Endodermal cell (in vitro differentiated cells): ENCODE measurements around the gene SCARF1. TPM values are rescaled to one million over a fixed set of nuclear protein-coding genes. Genes with fewer than 3 reads are reported as not detected.
A peak's percentile ranks its signal among the peaks of the same experiment; 100 is the strongest.
"Not testable (repeated sequence)": the region's sequence is repeated elsewhere in the genome, so short reads cannot be mapped to it uniquely, and the experiment has no call there.

Experiments
- DNase-seq: peaks from one replicate; pipeline ENCODE4 v3.0.0-alpha.2; 2017
- H3K27ac ChIP-seq: 2 replicates; pipeline ENCODE4 v1.5.1; 2013; ENCODE audit warnings: mild to moderate bottlenecking, low read depth, low read length, moderate library complexity
- H3K27me3 ChIP-seq: 2 replicates; pipeline ENCODE4 v1.6.1; 2013; ENCODE audit warnings: mild to moderate bottlenecking, low read length, moderate library complexity; ENCODE audit not compliant: insufficient read depth, control insufficient read depth, poor library complexity, severe bottlenecking
- H3K36me3 ChIP-seq: 2 replicates; pipeline ENCODE4 v1.7.0; 2013; ENCODE audit warnings: mild to moderate bottlenecking, low read length, moderate library complexity; ENCODE audit not compliant: control insufficient read depth, insufficient read depth
- H3K4me1 ChIP-seq: one replicate; pipeline ENCODE4 v1.7.0; 2013; ENCODE audit warnings: low read length; ENCODE audit not compliant: control insufficient read depth, insufficient read depth
- H3K4me3 ChIP-seq: 2 replicates; pipeline ENCODE4 v1.5.1; 2013; ENCODE audit warnings: mild to moderate bottlenecking, low read length, moderate library complexity
- H3K9ac ChIP-seq: 2 replicates; pipeline ENCODE4 v1.6.1; 2013; ENCODE audit warnings: mild to moderate bottlenecking, low read length, moderate library complexity; ENCODE audit not compliant: poor library complexity, severe bottlenecking; ENCODE audit errors: extremely low read depth
- H3K9me3 ChIP-seq: 2 replicates; pipeline ENCODE4 v1.6.1; 2013; ENCODE audit warnings: mild to moderate bottlenecking, low read length, moderate library complexity; ENCODE audit not compliant: control insufficient read depth
- H3K27ac Mint-ChIP-seq: 2 replicates; pipeline ENCODE4 v1.8.0; 2020; ENCODE audit warnings: mixed read lengths
- H3K27me3 Mint-ChIP-seq: 2 replicates; pipeline ENCODE4 v1.8.0; 2021; ENCODE audit warnings: mild to moderate bottlenecking, mixed read lengths; ENCODE audit not compliant: insufficient read depth
- H3K36me3 Mint-ChIP-seq: 2 replicates; pipeline ENCODE4 v1.8.0; 2020; ENCODE audit warnings: low read depth, mixed read lengths
- H3K4me1 Mint-ChIP-seq: 2 replicates; pipeline ENCODE4 v1.8.0; 2020; ENCODE audit warnings: mixed read lengths
- H3K4me3 Mint-ChIP-seq: 2 replicates; pipeline ENCODE4 v1.8.0; 2020; ENCODE audit warnings: mild to moderate bottlenecking, moderate library complexity, mixed read lengths
- H3K9me3 Mint-ChIP-seq: 2 replicates; pipeline ENCODE4 v1.8.0; 2020; ENCODE audit warnings: mild to moderate bottlenecking, mixed read lengths
- CTCF ChIP-seq: fragments of 200-600 bp; sonication (generic); conservative IDR thresholded peaks from 2 replicates; pipeline ENCODE4 v1.5.0; 2021; ENCODE audit warnings: antibody characterized with exemption, mild to moderate bottlenecking
- WGBS, 2 experiments: methylation state at CpG; one replicate each; pipeline versions ENCODE4 v1.1.5 to v1.1.7; 2013; ENCODE audit warnings: missing lambda C conversion rate in 2 of 2, mixed read lengths in 1 of 2; ENCODE audit not compliant: insufficient coverage in 1 of 2, insufficient read length in 1 of 2; 5-methylcytosine and 5-hydroxymethylcytosine counted together
- total RNA-seq, 2 donors: library from RNA; stranded (reverse); fragmentation: NEBNext Ultra II Directional in 1 of 2; extraction: Animal tissue kit (Norgen Biotek cat#: 25700) in 1 of 2; gene quantifications; 2 replicates in 1 of 2; 3 replicates in 1 of 2; pipeline ENCODE4 v1.2.1, GENCODE V29; 2021

SCARF1 gene
- total RNA-seq, 2 donors from 2014 or later, result 0.75 to 0.89 TPM

GRCh38 chr17:1658100-1658499 lies 12.6 kb upstream of the SCARF1 start:
- Histone ChIP-seq H3K4me1 (no peaks in the 10 kb centered on the region), H3K27ac (no peak overlapping the region), H3K36me3 (peaks cover 93% of the 10 kb centered on the region), H3K4me3 (no peak overlapping the region), H3K9me3 (peaks cover 6% of the 10 kb centered on the region), H3K27me3 (no peaks in the 10 kb centered on the region), H3K9ac (no peak overlapping the region)
- Mint-ChIP-seq H3K36me3 (peaks cover 90% of the 10 kb centered on the region), H3K27ac (no peak overlapping the region), H3K27me3 (no peaks in the 10 kb centered on the region), H3K4me1 (no peaks in the 10 kb centered on the region), H3K9me3 (no peaks in the 10 kb centered on the region), H3K4me3 (no peak overlapping the region)
- no peak for DNase-seq
- no peak for TF ChIP-seq CTCF
- WGBS, 2 experiments, result 91 to 95% methylated on average over 9 of the region's 9 CpGs

- TF ChIP-seq CTCF, result no peak
- Mint-ChIP-seq H3K4me3 (no peak overlapping the region), H3K36me3 (peaks cover 73% of the 10 kb centered on the region), H3K9me3 (no peaks in the 10 kb centered on the region), H3K27ac (peak overlapping the region; percentile 9), H3K4me1 (peaks cover 3% of the 10 kb centered on the region), H3K27me3 (no peaks in the 10 kb centered on the region)
- no peak overlapping the region for H3K9ac ChIP-seq
- H3K36me3 ChIP-seq, result peaks cover 77% of the 10 kb centered on the region
- H3K9me3 ChIP-seq, result peaks cover 6% of the 10 kb centered on the region
- no peaks in the 10 kb centered on the region for H3K4me1 ChIP-seq
- H3K4me3 ChIP-seq, result no peak overlapping the region
- 96 to 97% methylated on average over 10 to 14 of the region's 14 CpGs for WGBS, 2 experiments
- H3K27ac ChIP-seq, result no peak overlapping the region
- no peak for DNase-seq
- no peaks in the 10 kb centered on the region for H3K27me3 ChIP-seq
Measured at GRCh38 chr17:1653735-1654134, 8.2 kb upstream of the SCARF1 start.

DNA sequence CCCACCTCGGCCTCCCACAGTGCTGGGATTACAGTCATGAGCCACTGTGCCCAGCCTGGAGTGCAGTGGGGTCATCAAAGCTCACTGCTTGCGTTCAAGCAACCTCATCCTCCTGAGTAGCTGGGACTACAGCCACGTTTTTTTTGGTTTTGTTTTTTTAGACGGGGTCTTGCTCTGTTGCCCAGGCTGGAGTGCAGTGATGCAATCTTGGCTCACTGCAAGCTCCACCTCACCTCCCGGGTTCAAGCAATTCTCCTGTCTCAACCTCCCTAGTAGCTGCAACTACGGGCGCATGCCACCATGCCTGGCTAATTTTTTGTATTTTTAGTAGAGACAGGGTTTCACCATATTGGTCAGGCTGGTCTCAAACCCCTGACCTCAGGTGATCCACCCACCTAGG lies 7.3 kb upstream of the SCARF1 start:
- not testable (repeated sequence) for H3K9me3 Mint-ChIP-seq, H3K4me1 ChIP-seq, H3K9me3 ChIP-seq, H3K27ac ChIP-seq, H3K4me3 Mint-ChIP-seq, H3K27me3 ChIP-seq, H3K9ac ChIP-seq, DNase-seq, H3K4me3 ChIP-seq, H3K27me3 Mint-ChIP-seq, H3K4me1 Mint-ChIP-seq, H3K27ac Mint-ChIP-seq
- peaks cover 68% of the 10 kb centered on the region for H3K36me3 ChIP-seq
- peaks cover 64% of the 10 kb centered on the region for H3K36me3 Mint-ChIP-seq
- 96 to 97% methylated on average over 7 of the region's 7 CpGs for WGBS, 2 experiments

DNA sequence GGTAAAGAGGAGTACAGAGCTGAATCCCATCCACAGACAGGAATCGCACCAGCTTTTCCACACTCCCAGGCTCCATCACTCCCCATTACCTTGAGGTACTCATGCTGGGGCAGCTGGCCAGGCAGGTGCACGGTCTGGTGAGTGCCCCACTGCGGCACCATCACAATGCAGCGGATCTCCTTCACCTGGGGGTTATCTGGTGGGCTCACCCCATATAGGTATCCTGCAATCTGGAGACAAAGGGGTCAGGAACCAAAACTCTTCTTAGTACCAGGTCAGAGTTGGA lies 6.0 kb upstream of the SCARF1 start:
- WGBS, 2 experiments, result 89 to 96% methylated on average over 3 to 4 of the region's 4 CpGs
- Mint-ChIP-seq H3K36me3 (peaks cover 51% of the 10 kb centered on the region), H3K27me3 (peaks cover 2% of the 10 kb centered on the region), H3K4me3 (no peak overlapping the region), H3K27ac (no peak overlapping the region), H3K4me1 (peaks cover 3% of the 10 kb centered on the region), H3K9me3 (no peaks in the 10 kb centered on the region)
- Histone ChIP-seq H3K36me3 (peaks cover 56% of the 10 kb centered on the region), H3K27me3 (no peaks in the 10 kb centered on the region), H3K9ac (no peak overlapping the region), H3K4me3 (no peak overlapping the region), H3K9me3 (no peaks in the 10 kb centered on the region), H3K27ac (no peak overlapping the region), H3K4me1 (no peaks in the 10 kb centered on the region)
- TF ChIP-seq CTCF, result no peak
- DNase-seq, result peak; percentile 36
